K562 (cell line): ENCODE measurements around the gene RAE1. TPM values are rescaled to one million over a fixed set of nuclear protein-coding genes. Genes with fewer than 3 reads are reported as not detected.

Experiments
- ATAC-seq: fragments of 200-7000 bp; cut with Tn5 transposase; 3 replicates; pipeline ENCODE4 v1.9.1; 2020; ENCODE audit warnings: moderate library complexity
- BruUV-seq: library from RNA; stranded (reverse); fragments of 400-500 nt; replicated peaks from 2 replicates; lab custom pipeline; 2021; lab: Mats Ljungman, UMichigan
- CTCF ChIA-PET: fragments of 300-600 bp; formaldehyde crosslinking; extraction: SDS; loops from one replicate; lab custom pipeline; 2021; ENCODE audit warnings: low intra/inter-chr PET ratio; lab: Yijun Ruan, JAX
- POLR2A ChIA-PET: fragments of 300-600, 350-650 bp; sonication (Branson Sonifier 250); formaldehyde crosslinking; extraction: SDS; loops from one replicate; lab custom pipeline; 2021; ENCODE audit warnings: antibody characterized with exemption, inconsistent platforms; lab: Yijun Ruan, JAX
- DNase-seq, 4 experiments: peaks; one replicate each; pipeline versions ENCODE4 v3.0.0 to v3.0.0-alpha.2; 2011 to 2018; ENCODE audit warnings: low spot score in 3 of 4, mixed read lengths in 3 of 4; ENCODE audit errors: extremely low read depth in 1 of 4
- FAIRE-seq: peaks from 2 replicates; lab custom pipeline; 2011; peaks lifted over from hg19 to GRCh38; lab: Jason Lieb, UNC
- H2AFZ ChIP-seq: 2 replicates; pipeline ENCODE4 v1.6.0; 2011; ENCODE audit warnings: low read depth, low read length, control low read depth, inconsistent platforms
- H3K27ac ChIP-seq: fragments of 200-600 bp; 3 replicates; pipeline ENCODE4 v1.8.0; 2011; ENCODE audit warnings: low read depth, mild to moderate bottlenecking, control low read depth, inconsistent platforms, low read length, moderate library complexity, mixed read lengths; ENCODE audit errors: extremely low read depth
- H3K27me3 ChIP-seq, 2 experiments: fragments of 300-600 bp in 1 of 2; 2 replicates in 1 of 2; 3 replicates in 1 of 2; pipeline versions ENCODE4 v1.6.0 to v1.8.0; 2011; ENCODE audit warnings: inconsistent platforms in 2 of 2, low read length in 2 of 2, mild to moderate bottlenecking in 1 of 2, mixed read lengths in 1 of 2, moderate library complexity in 1 of 2; ENCODE audit not compliant: control insufficient read depth in 2 of 2, insufficient read depth in 2 of 2
- H3K36me3 ChIP-seq: fragments of 300-600 bp; 3 replicates; pipeline ENCODE4 v1.8.0; 2011; ENCODE audit warnings: mild to moderate bottlenecking, low read length, inconsistent platforms; ENCODE audit not compliant: control insufficient read depth, insufficient read depth
- H3K4me1 ChIP-seq, 2 experiments: fragments of 200-600 bp in 1 of 2; replicated peaks in 1 of 2; 2 replicates in 1 of 2; 3 replicates in 1 of 2; pipeline versions ENCODE4 v1.5.1 to v1.8.0; 2011; ENCODE audit warnings: inconsistent platforms in 2 of 2, low read length in 2 of 2, mild to moderate bottlenecking in 1 of 2, mixed read lengths in 1 of 2, moderate library complexity in 1 of 2; ENCODE audit not compliant: control insufficient read depth in 2 of 2, insufficient read depth in 2 of 2
- H3K4me2 ChIP-seq: 2 replicates; pipeline ENCODE4 v1.6.1; 2011; ENCODE audit warnings: low read length, control low read depth, inconsistent platforms, mixed read lengths; ENCODE audit not compliant: insufficient read depth
- H3K4me3 ChIP-seq: fragments of 200-600 bp; sonication (generic), shearing (Covaris generic); 2 replicates; pipeline ENCODE4 v1.5.1; 2016; ENCODE audit warnings: control low read depth, inconsistent platforms
- H3K79me2 ChIP-seq: fragments of 200-600 bp; 3 replicates; pipeline ENCODE4 v1.8.0; 2011; ENCODE audit warnings: low read length, inconsistent platforms; ENCODE audit not compliant: control insufficient read depth, insufficient read depth
- H3K9ac ChIP-seq, 2 experiments: 2 replicates each; pipeline versions ENCODE4 v1.6.0 to v1.6.1; 2011; ENCODE audit warnings: low read depth in 2 of 2, low read length in 2 of 2, control low read depth in 1 of 2, inconsistent platforms in 1 of 2, mild to moderate bottlenecking in 1 of 2, mixed read lengths in 1 of 2; ENCODE audit not compliant: insufficient read depth in 1 of 2
- H3K9me1 ChIP-seq: one replicate; pipeline ENCODE4 v1.6.0; 2011; ENCODE audit warnings: inconsistent platforms, mild to moderate bottlenecking, low read length, moderate library complexity; ENCODE audit not compliant: control insufficient read depth, insufficient read depth
- H3K9me3 ChIP-seq: replicated peaks from 2 replicates; pipeline ENCODE4 v1.5.1; 2011; ENCODE audit warnings: low read depth, low read length, inconsistent platforms; ENCODE audit not compliant: control insufficient read depth, insufficient read depth
- H4K20me1 ChIP-seq: replicated peaks from 2 replicates; pipeline ENCODE4 v1.6.1; 2011; ENCODE audit warnings: low read length, inconsistent platforms, mixed read lengths; ENCODE audit not compliant: control insufficient read depth, insufficient read depth
- ARHGAP35 ChIP-seq: fragments of 450-650 bp; IDR thresholded peaks from 2 replicates; pipeline ENCODE4 v1.6.1; 2018; ENCODE audit not compliant: partially characterized antibody
- ARID2 ChIP-seq: fragments of 450-650 bp; IDR thresholded peaks from 2 replicates; pipeline ENCODE4 v1.6.1; 2017; ENCODE audit warnings: antibody characterized with exemption, mild to moderate bottlenecking
- HDGF ChIP-seq: fragments of 450-650 bp; IDR thresholded peaks from 2 replicates; pipeline ENCODE4 v1.6.1; 2016
- KDM1A ChIP-seq, 2 experiments: fragments of 450-650 bp; IDR thresholded peaks; 2 replicates each; pipeline ENCODE4 v1.6.1; 2016; ENCODE audit warnings: mild to moderate bottlenecking in 2 of 2
- LEF1 ChIP-seq: fragments of 450-650 bp; IDR thresholded peaks from 2 replicates; pipeline ENCODE4 v1.6.1; 2016; ENCODE audit warnings: mild to moderate bottlenecking
- NFRKB ChIP-seq: fragments of 450-650 bp; IDR thresholded peaks from 2 replicates; pipeline ENCODE4 v1.6.1; 2016; ENCODE audit warnings: low read depth
- PHF20 ChIP-seq: fragments of 450-650 bp; IDR thresholded peaks from 2 replicates; pipeline ENCODE4 v1.6.1; 2018; ENCODE audit not compliant: partially characterized antibody
- ZFP91 ChIP-seq: sonication (generic); formaldehyde crosslinking; IDR thresholded peaks from 2 replicates; pipeline ENCODE4 v1.8.0; 2022; ENCODE audit warnings: mild to moderate bottlenecking, missing genetic modification reagents
- ZZZ3 ChIP-seq: fragments of 450-650 bp; IDR thresholded peaks from 2 replicates; pipeline ENCODE4 v1.6.1; 2016; ENCODE audit warnings: antibody characterized with exemption, mild to moderate bottlenecking, moderate library complexity
- WGBS: fragments of 100-300 bp; shearing (Covaris generic); methylation state at CpG from one replicate; pipeline ENCODE4 v1.1.6; 2016; ENCODE audit warnings: low coverage, mixed read lengths; ENCODE audit not compliant: insufficient coverage; ENCODE audit errors: missing lambda C conversion rate; 5-methylcytosine and 5-hydroxymethylcytosine counted together
- in situ Hi-C: fragments of 300-500 bp; cut with MboI; formaldehyde crosslinking; loops from 4 replicates; pipeline ENCODE4 v1.15.0; 2018; ENCODE audit warnings: inconsistent platforms, mixed read lengths
- intact Hi-C: fragments of 100-400 bp; cut with micrococcal nuclease; formaldehyde crosslinking; loops from 2 replicates; pipeline ENCODE4 v1.14.2; 2022
- polyA plus RNA-seq, 8 experiments: library from polyadenylated mRNA; depleted of rRNA in 4 of 8; stranded (reverse) in 5 of 8; unstranded in 3 of 8; fragments of >200 nt; fragmentation: Nextera tagmentation in 2 of 8; fragmentation: Illumina TruSeq in 1 of 8; extraction: Ambion mirVana in 2 of 8; extraction: Trizol in 1 of 8; gene quantifications; 2 replicates each; pipeline versions ENCODE4 v1.2.1 to v1.2.3, GENCODE V29; 2011 to 2014; ENCODE audit warnings: inconsistent platforms in 1 of 8, missing spikeins in 1 of 8
- total RNA-seq, 7 experiments: library from RNA; depleted of rRNA in 6 of 7; stranded (reverse); fragments of >200 nt in 6 of 7; fragmentation: Illumina TruSeq in 2 of 7; extraction: Trizol in 2 of 7; gene quantifications; 2 replicates each; pipeline versions ENCODE4 v1.2.1 to v1.2.3, GENCODE V29; 2011 to 2021; ENCODE audit warnings: low replicate concordance in 1 of 7

Gene RAE1
- total and polyA plus RNA-seq, 9 of the 15 experiments (the other 6 are each of a cell fraction or from before 2014, with no cell fraction given): 33.7 to 248 (median 77.7) TPM

- H3K9me3 ChIP-seq: no peaks in the 10 kb centered on the region
- H3K4me3 ChIP-seq: no peak overlapping the region
- ATAC-seq: no peak
- 0 out of 2 replicates have a peak overlapping the region, but pooled peaks have one; percentile 15 for H2AFZ ChIP-seq
- peaks cover 76 to 88% of the 10 kb centered on the region in 2 experiments for H3K4me1 ChIP-seq
- peak; percentile 63 for FAIRE-seq
- peaks cover 39% of the 10 kb centered on the region; the same call in 2 of the 3 replicates for H3K36me3 ChIP-seq
- H3K9ac ChIP-seq: no peak overlapping the region
- intact Hi-C loops: loop anchor here (2.0 kb wide), 2 partner anchors 20 to 42 kb away; partner anchors contain the start of gene RBM38
- peak overlapping the region; percentile 60; the same call in 1 of the 3 replicates for H3K27ac ChIP-seq
- H3K4me2 ChIP-seq: peak overlapping the region; percentile 70
- no peak for DNase-seq
- peaks cover 3% of the 10 kb centered on the region for H3K9me1 ChIP-seq
- no TSS peak for BruUV-seq
- in situ Hi-C loops: no loop called here
- H3K79me2 ChIP-seq: peaks cover 4% of the 10 kb centered on the region; the same call in 2 of the 3 replicates
- POLR2A ChIA-PET: interaction anchor here (1.6 kb wide), 1 partner anchor 20 kb away, joined by 5 read pairs; no protein-coding TSS in a partner anchor
- CTCF ChIA-PET: no interaction called here
- peaks cover 13% of the 10 kb centered on the region for H4K20me1 ChIP-seq
- H3K27me3 ChIP-seq: no peaks in the 10 kb centered on the region
- TF ChIP-seq NFRKB: 0 out of 2 replicates have a peak, but pooled peaks have one; percentile 53
- no peak for TF ChIP-seq ZFP91 (CRISPR knock-in tag)
- 0 out of 2 replicates have a peak, but pooled peaks have one; percentile 7 for TF ChIP-seq ARID2
- peak; percentile 73 for TF ChIP-seq ARHGAP35
- peak; percentile 93; the same call in 1 of the 2 replicates for TF ChIP-seq HDGF
- TF ChIP-seq LEF1: peak; percentile 17; the same call in 1 of the 2 replicates
- peak in 1 of 2 experiments; percentile 89; a peak in 2 of 4 replicates for TF ChIP-seq KDM1A (IDR thresholded peaks at IDR 0.05)
- TF ChIP-seq PHF20: peak; percentile 66
- no peak for TF ChIP-seq ZZZ3
- 77% methylated on average over 5 of the region's 5 CpGs for WGBS
Observed at GRCh38 chr20:57410924-57411323, 59.9 kb downstream of the RAE1 start.
